Measurements from ENCODE around the gene POMC.

POMC gene

DNA sequence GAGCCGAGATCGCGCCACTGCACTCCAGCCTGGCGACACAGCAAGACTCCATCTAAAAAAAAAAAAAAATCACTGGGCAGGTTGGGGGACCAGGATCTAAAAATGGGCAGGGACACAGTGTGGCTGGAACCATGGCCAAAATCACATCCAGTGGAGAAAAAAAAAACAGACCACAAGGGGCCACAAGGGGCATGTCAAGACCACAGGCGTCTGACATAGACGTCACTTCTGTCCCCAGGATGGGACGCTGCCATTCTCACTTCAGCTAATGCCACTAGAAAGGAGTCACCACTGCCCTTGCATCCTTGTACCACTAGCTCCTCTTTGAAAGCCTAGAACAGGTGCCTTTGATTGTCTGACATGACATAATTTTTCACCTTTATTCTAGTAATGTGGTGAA lies 2.5 kb upstream of the POMC start:
- Histone ChIP-seq H3K4me3 (ENCODE audit: low read length, poor library complexity, severe bottlenecking) (no peak overlapping the region), H3K4me2 (ENCODE audit: low read depth, low read length, poor library complexity, severe bottlenecking) (no peak overlapping the region), H4K20me1 (ENCODE audit: insufficient read depth, low read length, poor library complexity, severe bottlenecking) (no peaks in the 10 kb centered on the region), H3K27me3 (ENCODE audit: insufficient read depth, low read length, poor library complexity, severe bottlenecking) (no peaks in the 10 kb centered on the region), H3K4me1 (ENCODE audit: insufficient read depth, low read length, poor library complexity, severe bottlenecking) (no peaks in the 10 kb centered on the region), H3K79me2 (ENCODE audit: insufficient read depth, low read length) (no peaks in the 10 kb centered on the region), H2AFZ (ENCODE audit: low read length) (no peak overlapping the region), H3K9ac (ENCODE audit: low read depth, low read length, poor library complexity, severe bottlenecking) (no peak overlapping the region), H3K36me3 (ENCODE audit: insufficient read depth, low read length) (no peaks in the 10 kb centered on the region), H3F3A (ENCODE audit: low read depth) (no peaks in the 10 kb centered on the region), H3K9me3 (ENCODE audit: insufficient read depth, low read depth, low read length) (no peaks in the 10 kb centered on the region), H3K9me2 (replicated peaks; ENCODE audit: low read depth, low read length) (no peaks in the 10 kb centered on the region)
- TF ChIP-seq EZH2phosphoT487 (IDR thresholded peaks at IDR 0.05; ENCODE audit: borderline replicate concordance), result no peak
- TF ChIP-seq, protein P1, sequence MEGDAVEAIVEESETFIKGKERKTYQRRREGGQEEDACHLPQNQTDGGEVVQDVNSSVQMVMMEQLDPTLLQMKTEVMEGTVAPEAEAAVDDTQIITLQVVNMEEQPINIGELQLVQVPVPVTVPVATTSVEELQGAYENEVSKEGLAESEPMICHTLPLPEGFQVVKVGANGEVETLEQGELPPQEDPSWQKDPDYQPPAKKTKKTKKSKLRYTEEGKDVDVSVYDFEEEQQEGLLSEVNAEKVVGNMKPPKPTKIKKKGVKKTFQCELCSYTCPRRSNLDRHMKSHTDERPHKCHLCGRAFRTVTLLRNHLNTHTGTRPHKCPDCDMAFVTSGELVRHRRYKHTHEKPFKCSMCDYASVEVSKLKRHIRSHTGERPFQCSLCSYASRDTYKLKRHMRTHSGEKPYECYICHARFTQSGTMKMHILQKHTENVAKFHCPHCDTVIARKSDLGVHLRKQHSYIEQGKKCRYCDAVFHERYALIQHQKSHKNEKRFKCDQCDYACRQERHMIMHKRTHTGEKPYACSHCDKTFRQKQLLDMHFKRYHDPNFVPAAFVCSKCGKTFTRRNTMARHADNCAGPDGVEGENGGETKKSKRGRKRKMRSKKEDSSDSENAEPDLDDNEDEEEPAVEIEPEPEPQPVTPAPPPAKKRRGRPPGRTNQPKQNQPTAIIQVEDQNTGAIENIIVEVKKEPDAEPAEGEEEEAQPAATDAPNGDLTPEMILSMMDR (conservative IDR thresholded peaks at IDR 0.05; ENCODE audit: low read length), result no peak

DNA sequence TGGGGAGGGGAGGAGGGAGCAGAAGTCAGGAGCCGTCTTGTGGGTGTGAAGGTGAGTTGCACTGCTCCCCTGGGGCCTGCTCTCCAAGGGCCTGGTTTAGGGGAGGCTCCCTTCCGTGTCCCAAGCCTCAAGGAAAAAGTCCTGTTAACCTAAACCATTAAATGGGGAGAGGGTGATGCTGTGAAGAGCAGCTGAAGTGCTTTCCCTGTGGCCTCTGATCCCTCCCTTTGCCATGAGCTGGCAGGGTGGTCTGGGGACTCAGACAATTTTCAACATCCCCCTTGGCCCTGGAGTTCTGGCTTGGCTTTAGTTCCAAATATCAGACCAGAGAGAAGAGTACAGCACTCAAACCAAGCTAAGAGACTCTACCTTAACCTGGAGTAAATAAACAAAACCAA lies 692 bp upstream of the POMC start:
- Histone ChIP-seq H3K4me2 (ENCODE audit: low read depth, low read length, poor library complexity, severe bottlenecking) (no peak overlapping the region), H3K36me3 (ENCODE audit: insufficient read depth, low read length) (no peaks in the 10 kb centered on the region), H3K79me2 (ENCODE audit: insufficient read depth, low read length) (no peaks in the 10 kb centered on the region), H3K4me1 (ENCODE audit: insufficient read depth, low read length, poor library complexity, severe bottlenecking) (no peaks in the 10 kb centered on the region), H3K27me3 (ENCODE audit: insufficient read depth, low read length, poor library complexity, severe bottlenecking) (no peaks in the 10 kb centered on the region), H3K9me2 (replicated peaks; ENCODE audit: low read depth, low read length) (no peaks in the 10 kb centered on the region), H2AFZ (ENCODE audit: low read length) (no peak overlapping the region), H3K4me3 (ENCODE audit: low read length, poor library complexity, severe bottlenecking) (no peak overlapping the region), H3K9me3 (ENCODE audit: insufficient read depth, low read depth, low read length) (no peaks in the 10 kb centered on the region), H4K20me1 (ENCODE audit: insufficient read depth, low read length, poor library complexity, severe bottlenecking) (no peaks in the 10 kb centered on the region), H3F3A (ENCODE audit: low read depth) (no peaks in the 10 kb centered on the region), H3K9ac (ENCODE audit: low read depth, low read length, poor library complexity, severe bottlenecking) (no peak overlapping the region)
- no peak for TF ChIP-seq EZH2phosphoT487 (IDR thresholded peaks at IDR 0.05; ENCODE audit: borderline replicate concordance)
- TF ChIP-seq, protein P1 (conservative IDR thresholded peaks at IDR 0.05; ENCODE audit: low read length), result no peak

DNA sequence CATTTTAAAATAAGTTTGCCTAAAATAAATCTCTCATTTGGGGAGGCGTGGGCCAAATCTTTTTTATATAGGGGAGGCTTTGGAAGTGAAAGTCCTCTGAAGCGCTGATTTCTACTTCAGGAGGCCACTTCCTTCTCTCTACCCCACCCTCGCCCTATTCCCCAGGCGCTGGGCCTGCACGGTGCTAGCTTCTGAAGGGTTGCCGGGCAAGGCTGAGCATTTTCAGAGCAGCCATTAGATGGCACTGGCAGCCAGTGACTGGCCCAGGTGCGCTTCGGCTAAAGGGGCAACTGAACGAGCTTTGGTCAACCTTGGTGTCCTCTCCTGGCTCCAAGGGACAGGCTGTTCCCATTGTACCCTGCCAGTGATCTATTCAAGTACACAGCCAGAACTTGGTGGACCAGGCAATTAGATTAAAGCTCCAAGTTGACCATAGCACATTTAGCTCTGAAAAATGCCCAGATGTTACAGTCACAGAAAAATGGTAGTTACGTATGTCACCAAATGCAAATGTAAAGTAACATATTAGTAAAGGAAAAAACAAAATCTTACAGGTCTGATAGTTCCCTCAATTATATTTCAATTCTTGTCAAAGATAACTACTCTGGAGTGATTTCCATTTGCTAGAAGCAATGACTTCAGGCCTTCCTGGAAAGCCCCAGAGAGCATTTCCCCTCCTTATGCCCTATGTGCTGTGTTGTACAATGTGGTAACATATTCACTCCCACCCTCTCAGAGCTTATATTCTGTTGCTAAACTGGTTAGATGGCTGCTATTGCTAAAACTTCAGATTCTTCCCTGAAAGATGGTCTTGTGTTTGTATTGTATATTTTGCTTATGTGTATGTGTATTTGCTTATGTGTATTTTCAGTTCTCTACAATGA lies 2.1 kb downstream of the POMC start:
- no peaks in the 10 kb centered on the region for H3K4me1 ChIP-seq (ENCODE audit: insufficient read depth, low read length, poor library complexity, severe bottlenecking)
- H3K9me3 ChIP-seq (ENCODE audit: insufficient read depth, low read depth, low read length), result no peaks in the 10 kb centered on the region
- no peak overlapping the region for H3K4me2 ChIP-seq (ENCODE audit: low read depth, low read length, poor library complexity, severe bottlenecking)
- H3K9ac ChIP-seq (ENCODE audit: low read depth, low read length, poor library complexity, severe bottlenecking), result no peak overlapping the region
- no peak for TF ChIP-seq EZH2phosphoT487 (IDR thresholded peaks at IDR 0.05; ENCODE audit: borderline replicate concordance)
- TF ChIP-seq, protein P1 (conservative IDR thresholded peaks at IDR 0.05; ENCODE audit: low read length), result peak; percentile 84
- no peaks in the 10 kb centered on the region for H3K79me2 ChIP-seq (ENCODE audit: insufficient read depth, low read length)
- H3K9me2 ChIP-seq (replicated peaks; ENCODE audit: low read depth, low read length), result no peaks in the 10 kb centered on the region
- H3K27me3 ChIP-seq (ENCODE audit: insufficient read depth, low read length, poor library complexity, severe bottlenecking), result no peaks in the 10 kb centered on the region
- peak overlapping the region; percentile 39 for H2AFZ ChIP-seq (ENCODE audit: low read length)
- H3K36me3 ChIP-seq (ENCODE audit: insufficient read depth, low read length), result no peaks in the 10 kb centered on the region
- no peaks in the 10 kb centered on the region for H3F3A ChIP-seq (ENCODE audit: low read depth)
- no peaks in the 10 kb centered on the region for H4K20me1 ChIP-seq (ENCODE audit: insufficient read depth, low read length, poor library complexity, severe bottlenecking)
- H3K4me3 ChIP-seq (ENCODE audit: low read length, poor library complexity, severe bottlenecking), result no peak overlapping the region

Data from Loucy (cell line).